CD14-positive monocyte (primary cell): ENCODE measurements around the gene IL6ST. TPM values are rescaled to one million over a fixed set of nuclear protein-coding genes. Genes with fewer than 3 reads are reported as not detected.

Experiments used
- DNase-seq, 3 donors: peaks; one replicate each; pipeline ENCODE4 v3.0.0-alpha.2; 2011 to 2022
- H2AFZ ChIP-seq: 2 replicates; pipeline ENCODE4 v1.6.0; 2012; ENCODE audit warnings: mild to moderate bottlenecking, low read depth, low read length, inconsistent platforms; ENCODE audit not compliant: insufficient read depth, poor library complexity, severe bottlenecking
- H3K27ac ChIP-seq, 2 donors: 1 replicate in 1 of 2; 2 replicates in 1 of 2; pipeline ENCODE4 v1.5.1; 2012 to 2013; ENCODE audit warnings: low read length in 2 of 2, control low read depth in 1 of 2, inconsistent platforms in 1 of 2, low read depth in 1 of 2, mild to moderate bottlenecking in 1 of 2
- H3K27me3 ChIP-seq, 2 donors: one replicate each; pipeline versions ENCODE4 v1.6.0 to v1.6.1; 2011 to 2013; ENCODE audit warnings: low read length in 2 of 2; ENCODE audit not compliant: control insufficient read depth in 2 of 2, insufficient read depth in 2 of 2
- H3K36me3 ChIP-seq, 2 donors: replicated peaks in 1 of 2; 1 replicate in 1 of 2; 2 replicates in 1 of 2; pipeline versions ENCODE4 v1.5.1 to v1.6.1; 2012 to 2013; ENCODE audit warnings: low read length in 2 of 2, control low read depth in 1 of 2, inconsistent platforms in 1 of 2, mild to moderate bottlenecking in 1 of 2; ENCODE audit not compliant: insufficient read depth in 2 of 2, control insufficient read depth in 1 of 2
- H3K4me1 ChIP-seq, 2 donors: 1 replicate in 1 of 2; 2 replicates in 1 of 2; pipeline versions ENCODE4 v1.5.1 to v1.6.1; 2012 to 2013; ENCODE audit warnings: low read length in 2 of 2, control low read depth in 1 of 2, inconsistent platforms in 1 of 2, mild to moderate bottlenecking in 1 of 2, moderate library complexity in 1 of 2; ENCODE audit not compliant: insufficient read depth in 2 of 2, control insufficient read depth in 1 of 2
- H3K4me2 ChIP-seq: replicated peaks from 2 replicates; pipeline ENCODE3; 2012; ENCODE audit warnings: low read length, moderate library complexity, mild to moderate bottlenecking; ENCODE audit not compliant: poor library complexity, severe bottlenecking; ENCODE audit errors: extremely low read depth
- H3K4me3 ChIP-seq, 3 experiments: fragments of 200-600 bp in 1 of 3; sonication (generic) in 1 of 3; replicated peaks in 1 of 3; 1 replicate in 2 of 3; 2 replicates in 1 of 3; pipeline ENCODE4 v1.5.1; 2011 to 2013; ENCODE audit warnings: low read length in 3 of 3, mild to moderate bottlenecking in 3 of 3, control low read depth in 2 of 3, low read depth in 2 of 3, inconsistent platforms in 1 of 3, moderate library complexity in 1 of 3
- H3K79me2 ChIP-seq: 2 replicates; pipeline ENCODE4 v1.6.0; 2012; ENCODE audit warnings: mild to moderate bottlenecking, control low read depth, inconsistent platforms, low read length, moderate library complexity; ENCODE audit not compliant: insufficient read depth
- H3K9ac ChIP-seq: 2 replicates; pipeline ENCODE4 v1.6.0; 2017; ENCODE audit warnings: low read length, mild to moderate bottlenecking; ENCODE audit not compliant: insufficient read depth, poor library complexity, severe bottlenecking
- H3K9me3 ChIP-seq, 2 donors: replicated peaks in 1 of 2; 1 replicate in 1 of 2; 2 replicates in 1 of 2; pipeline versions ENCODE4 v1.5.1 to v1.6.1; 2012 to 2013; ENCODE audit warnings: low read length in 2 of 2, control low read depth in 1 of 2; ENCODE audit not compliant: control insufficient read depth in 1 of 2, insufficient read depth in 1 of 2
- H4K20me1 ChIP-seq: 2 replicates; pipeline ENCODE4 v1.6.0; 2012; ENCODE audit warnings: mild to moderate bottlenecking, low read length, control low read depth, moderate library complexity; ENCODE audit not compliant: insufficient read depth
- H3K27ac Mint-ChIP-seq, 7 donors: one replicate each; pipeline ENCODE4 v1.8.0; 2020; ENCODE audit warnings: mild to moderate bottlenecking in 7 of 7, mixed read lengths in 7 of 7, moderate library complexity in 6 of 7, inconsistent platforms in 2 of 7
- H3K27me3 Mint-ChIP-seq, 3 donors: one replicate each; pipeline ENCODE4 v1.8.0; 2021 to 2022; ENCODE audit warnings: low read depth in 3 of 3, mild to moderate bottlenecking in 3 of 3, mixed read lengths in 3 of 3, moderate library complexity in 3 of 3, inconsistent platforms in 1 of 3
- H3K36me3 Mint-ChIP-seq, 2 donors: one replicate each; pipeline ENCODE4 v1.8.0; 2020; ENCODE audit warnings: mixed read lengths in 2 of 2, inconsistent platforms in 1 of 2, mild to moderate bottlenecking in 1 of 2
- H3K4me1 Mint-ChIP-seq: one replicate; pipeline ENCODE4 v1.8.0; 2020; ENCODE audit warnings: mild to moderate bottlenecking, mixed read lengths
- H3K4me3 Mint-ChIP-seq, 2 donors: one replicate each; pipeline ENCODE4 v1.8.0; 2020; ENCODE audit warnings: mild to moderate bottlenecking in 2 of 2, mixed read lengths in 2 of 2, moderate library complexity in 1 of 2
- H3K9me3 Mint-ChIP-seq, 7 donors: one replicate each; pipeline ENCODE4 v1.8.0; 2020 to 2022; ENCODE audit warnings: mixed read lengths in 7 of 7, mild to moderate bottlenecking in 6 of 7, moderate library complexity in 6 of 7, inconsistent platforms in 2 of 7
- WGBS: methylation state at CpG from one replicate; pipeline ENCODE4 v1.1.5; 2013; ENCODE audit warnings: missing lambda C conversion rate; ENCODE audit not compliant: insufficient coverage; 5-methylcytosine and 5-hydroxymethylcytosine counted together
- intact Hi-C, 2 donors: fragments of 100-400 bp; cut with micrococcal nuclease; formaldehyde crosslinking; loops; one replicate each; pipeline versions ENCODE4 v1.15.0 to v1.15.1; 2023
- polyA plus RNA-seq, 3 donors: library from polyadenylated mRNA; depleted of rRNA in 1 of 3; unstranded in 2 of 3; stranded (reverse) in 1 of 3; fragments of 300-500 nt in 2 of 3; fragments of >200 nt in 1 of 3; fragmentation: Illumina TruSeq in 2 of 3; gene quantifications; 1 replicate in 2 of 3; 2 replicates in 1 of 3; pipeline ENCODE4 v1.2.3, GENCODE V29; 2012 to 2021
- TF ChIP-seq, protein P1 (sequence below): fragments of 200-600 bp; IDR thresholded peaks from one replicate; pipeline ENCODE4 v1.8.0; 2022; ENCODE audit warnings: antibody characterized with exemption, mild to moderate bottlenecking

IL6ST gene
- polyA plus RNA-seq, 3 donors = 22.1 to 28.7 (median 25.7) TPM

- Histone ChIP-seq H3K36me3 (peaks cover 26 to 47% of the 10 kb centered on the region in 2 donors), H3K9ac (no peak overlapping the region), H3K4me2 (no peak overlapping the region), H3K27me3 (no peaks in the 10 kb centered on the region), H2AFZ (no peak overlapping the region), H4K20me1 (no peaks in the 10 kb centered on the region), H3K4me3 (no peak overlapping the region), H3K79me2 (no peaks in the 10 kb centered on the region), H3K4me1 (no peaks in the 10 kb centered on the region), H3K9me3 (no peaks in the 10 kb centered on the region), H3K27ac (no peak overlapping the region)
- Mint-ChIP-seq H3K36me3 (peaks cover 32 to 42% of the 10 kb centered on the region in 2 donors), H3K27me3 (no peaks in the 10 kb centered on the region), H3K4me3 (no peak overlapping the region), H3K4me1 (no peaks in the 10 kb centered on the region), H3K27ac (peak overlapping the region in 2 of 7 donors; percentile 16 to 34), H3K9me3 (no peaks in the 10 kb centered on the region)
- WGBS = 100% methylated on average over 1 of the region's 6 CpGs
- TF ChIP-seq, protein P1, sequence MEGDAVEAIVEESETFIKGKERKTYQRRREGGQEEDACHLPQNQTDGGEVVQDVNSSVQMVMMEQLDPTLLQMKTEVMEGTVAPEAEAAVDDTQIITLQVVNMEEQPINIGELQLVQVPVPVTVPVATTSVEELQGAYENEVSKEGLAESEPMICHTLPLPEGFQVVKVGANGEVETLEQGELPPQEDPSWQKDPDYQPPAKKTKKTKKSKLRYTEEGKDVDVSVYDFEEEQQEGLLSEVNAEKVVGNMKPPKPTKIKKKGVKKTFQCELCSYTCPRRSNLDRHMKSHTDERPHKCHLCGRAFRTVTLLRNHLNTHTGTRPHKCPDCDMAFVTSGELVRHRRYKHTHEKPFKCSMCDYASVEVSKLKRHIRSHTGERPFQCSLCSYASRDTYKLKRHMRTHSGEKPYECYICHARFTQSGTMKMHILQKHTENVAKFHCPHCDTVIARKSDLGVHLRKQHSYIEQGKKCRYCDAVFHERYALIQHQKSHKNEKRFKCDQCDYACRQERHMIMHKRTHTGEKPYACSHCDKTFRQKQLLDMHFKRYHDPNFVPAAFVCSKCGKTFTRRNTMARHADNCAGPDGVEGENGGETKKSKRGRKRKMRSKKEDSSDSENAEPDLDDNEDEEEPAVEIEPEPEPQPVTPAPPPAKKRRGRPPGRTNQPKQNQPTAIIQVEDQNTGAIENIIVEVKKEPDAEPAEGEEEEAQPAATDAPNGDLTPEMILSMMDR = no peak
- no peak for DNase-seq
- intact Hi-C loops = loop anchor here in 1 of 2 donors (10.0 kb wide), 3 partner anchors 269 to 1289 kb away; no protein-coding TSS in a partner anchor
These were observed 59.4 kb downstream of the IL6ST start for GRCh38 chr5:55935371-55935770.

DNA sequence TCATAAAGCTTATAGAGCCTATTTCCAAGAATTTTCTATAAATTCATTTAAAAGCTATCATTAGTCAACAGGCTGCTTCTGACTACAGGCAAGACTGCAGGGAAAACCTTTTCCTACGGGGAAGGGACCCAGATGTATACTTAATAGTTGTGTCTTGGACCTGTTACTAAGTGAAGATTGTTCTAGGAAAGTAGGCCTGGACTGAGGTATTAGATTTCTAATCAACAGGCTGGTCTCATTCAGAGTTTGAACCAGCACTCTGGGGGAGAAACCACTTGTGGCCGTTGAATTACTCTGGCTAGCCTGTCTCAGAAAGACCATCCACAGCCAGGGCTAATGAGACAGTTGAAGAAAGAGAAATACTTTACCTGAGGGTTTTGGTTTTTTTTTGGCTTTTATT lies 60.0 kb downstream of the IL6ST start:
- Histone ChIP-seq H3K4me3 (no peak overlapping the region), H3K9me3 (no peaks in the 10 kb centered on the region), H3K4me2 (no peak overlapping the region), H3K27me3 (no peaks in the 10 kb centered on the region), H3K79me2 (no peaks in the 10 kb centered on the region), H3K36me3 (peaks cover 21 to 42% of the 10 kb centered on the region in 2 donors), H3K27ac (no peak overlapping the region), H3K4me1 (no peaks in the 10 kb centered on the region), H2AFZ (no peak overlapping the region), H4K20me1 (no peaks in the 10 kb centered on the region), H3K9ac (no peak overlapping the region)
- DNase-seq = no peak
- intact Hi-C loops = loop anchor here in 1 of 2 donors (10.0 kb wide), 3 partner anchors 270 to 1290 kb away; no protein-coding TSS in a partner anchor
- peaks cover 25 to 35% of the 10 kb centered on the region in 2 donors for H3K36me3 Mint-ChIP-seq
- no CpG with 5 or more reads among the region's 2 CpGs for WGBS
- peak overlapping the region in 1 of 7 donors; percentile 20 for H3K27ac Mint-ChIP-seq
- H3K27me3 Mint-ChIP-seq = no peaks in the 10 kb centered on the region
- no peak overlapping the region for H3K4me3 Mint-ChIP-seq
- TF ChIP-seq, protein P1 = no peak
- H3K9me3 Mint-ChIP-seq = no peaks in the 10 kb centered on the region
- H3K4me1 Mint-ChIP-seq = no peaks in the 10 kb centered on the region
